Small intestine (tissue), 7 donors: Measurements from ENCODE around the gene ANKLE2. TPM values are rescaled to one million over a fixed set of nuclear protein-coding genes. Genes with fewer than 3 reads are reported as not detected.

Source experiments
- DNase-seq, 2 donors: peaks; one replicate each; pipeline versions ENCODE4 v3.0.0 to v3.0.0-alpha.2; 2013
- FAIRE-seq: peaks from 2 replicates; lab custom pipeline; 2012; peaks lifted over from hg19 to GRCh38; lab: Jason Lieb, UNC
- H3K27ac ChIP-seq, 3 donors: one replicate each; pipeline ENCODE4 v1.5.1; 2013; ENCODE audit warnings: low read length in 2 of 3, mild to moderate bottlenecking in 2 of 3, control low read depth in 1 of 3, inconsistent platforms in 1 of 3, low read depth in 1 of 3, moderate library complexity in 1 of 3
- H3K27me3 ChIP-seq, 3 donors: one replicate each; pipeline ENCODE4 v1.6.1; 2013; ENCODE audit warnings: low read length in 3 of 3, inconsistent platforms in 1 of 3; ENCODE audit not compliant: control insufficient read depth in 3 of 3, insufficient read depth in 3 of 3
- H3K36me3 ChIP-seq, 3 donors: one replicate each; pipeline ENCODE4 v1.6.1; 2013; ENCODE audit warnings: low read length in 3 of 3, inconsistent platforms in 1 of 3, low read depth in 1 of 3, mild to moderate bottlenecking in 1 of 3, moderate library complexity in 1 of 3; ENCODE audit not compliant: control insufficient read depth in 3 of 3, insufficient read depth in 2 of 3
- H3K4me1 ChIP-seq, 3 donors: one replicate each; pipeline ENCODE4 v1.6.1; 2013; ENCODE audit warnings: low read length in 2 of 3, inconsistent platforms in 1 of 3, low read depth in 1 of 3, mild to moderate bottlenecking in 1 of 3, moderate library complexity in 1 of 3; ENCODE audit not compliant: control insufficient read depth in 3 of 3, insufficient read depth in 2 of 3
- H3K4me3 ChIP-seq, 3 donors: one replicate each; pipeline ENCODE4 v1.5.1; 2013; ENCODE audit warnings: low read length in 3 of 3, control low read depth in 1 of 3, inconsistent platforms in 1 of 3, low read depth in 1 of 3, mild to moderate bottlenecking in 1 of 3, moderate library complexity in 1 of 3
- H3K9me3 ChIP-seq, 2 donors: one replicate each; pipeline ENCODE4 v1.6.1; 2013; ENCODE audit warnings: low read depth in 1 of 2, low read length in 1 of 2; ENCODE audit not compliant: control insufficient read depth in 2 of 2, insufficient read depth in 1 of 2
- WGBS, 3 donors: extraction: QIAGEN DNeasy Blood & Tissue Kit; methylation state at CpG; one replicate each; pipeline ENCODE4 v1.1.7; 2013; 5-methylcytosine and 5-hydroxymethylcytosine counted together
- polyA plus RNA-seq, 4 donors: library from polyadenylated mRNA; stranded (reverse) in 3 of 4; unstranded in 1 of 4; fragments of 200-250 nt in 3 of 4; fragments of 120-200 nt in 1 of 4; gene quantifications; one replicate each; pipeline versions ENCODE4 v1.2.1 to v1.2.3, GENCODE V29; 2013
- donor health status: healthy with polysubstance abuse.
- donor health status: control.
- donor health status: control.
- donor health status: Bipolar disorder and iron deficiency.
- donor health status: healthy.

The ANKLE2 gene
- polyA plus RNA-seq, 4 donors, result 22.2 to 49.9 (median 39.0) TPM

DNA sequence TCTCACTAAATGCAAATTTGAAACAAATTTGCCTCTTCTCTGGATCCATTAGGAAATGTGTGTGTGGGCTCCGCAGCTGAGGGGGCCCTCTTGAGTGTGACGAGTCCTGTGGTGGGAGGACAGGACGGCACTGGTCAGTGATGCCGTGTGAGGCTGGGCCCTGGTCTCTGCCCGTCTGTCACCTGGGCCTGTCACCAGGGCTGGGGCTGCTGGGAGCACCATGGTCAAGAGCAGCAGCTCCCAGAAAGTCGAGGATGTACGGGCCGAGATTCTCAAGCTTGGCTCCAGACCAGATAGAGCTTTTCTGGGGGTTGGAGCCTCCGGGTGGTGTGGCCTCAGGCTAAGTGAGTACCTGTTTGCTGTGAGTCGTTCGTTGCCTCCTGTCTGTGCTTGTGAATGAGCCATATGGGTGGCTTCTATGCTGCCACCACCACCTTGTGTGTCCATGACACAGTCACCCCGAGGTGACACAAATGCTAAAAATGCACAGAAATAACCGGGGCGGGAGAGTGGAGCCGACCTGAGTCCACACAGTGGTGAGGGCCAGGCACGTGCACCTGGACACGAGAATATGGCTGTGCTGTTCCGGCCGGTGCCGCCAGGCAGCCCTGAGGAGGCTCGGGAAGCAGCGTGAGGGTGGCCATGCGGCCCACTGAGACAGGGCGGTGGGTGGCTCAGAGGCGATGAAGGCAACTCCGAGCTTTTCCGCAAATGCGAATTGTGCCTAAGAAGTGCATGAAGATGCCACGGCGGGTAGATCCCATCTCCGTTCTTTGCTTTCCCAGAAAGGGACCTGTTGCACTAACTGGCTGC lies 42.3 kb downstream of the ANKLE2 start:
- peaks cover 10 to 81% (median 24%) of the 10 kb centered on the region in 3 donors for H3K36me3 ChIP-seq
- no peak for FAIRE-seq

DNA sequence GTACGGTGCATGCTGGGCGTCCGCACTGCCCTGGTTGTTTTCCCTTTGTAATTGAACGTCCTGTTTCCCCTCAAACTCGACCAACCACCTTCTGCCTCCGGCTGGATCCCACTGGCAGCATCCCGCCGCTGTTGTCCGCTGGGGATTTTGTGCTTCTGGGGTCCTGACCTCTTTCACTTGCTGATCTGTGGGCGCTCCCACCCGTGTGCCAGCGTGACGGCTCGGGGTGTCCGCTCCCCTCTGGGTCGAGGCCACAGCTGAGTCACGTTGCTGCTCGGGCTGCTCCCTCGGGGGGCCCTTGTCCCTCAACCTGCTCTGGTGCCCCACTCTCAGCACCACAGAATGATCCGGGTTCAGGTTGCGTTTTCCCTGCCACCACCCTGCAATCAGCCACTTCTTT lies 43.0 kb downstream of the ANKLE2 start:
- FAIRE-seq (no peak), DNase-seq (no peak)
- Histone ChIP-seq H3K27me3 (no peaks in the 10 kb centered on the region), H3K36me3 (peaks cover 10 to 82% (median 19%) of the 10 kb centered on the region in 3 donors), H3K4me1 (no peaks in the 10 kb centered on the region), H3K4me3 (no peak overlapping the region), H3K9me3 (no peaks in the 10 kb centered on the region), H3K27ac (no peak overlapping the region)
- 92 to 95% (median 95%) methylated on average over 13 to 21 of the region's 21 CpGs for WGBS, 3 donors

More for the DNA sequence above, 42.3 kb downstream of the ANKLE2 start:
- Histone ChIP-seq H3K27me3 (no peaks in the 10 kb centered on the region), H3K4me3 (no peak overlapping the region), H3K27ac (no peak overlapping the region), H3K4me1 (no peaks in the 10 kb centered on the region), H3K9me3 (no peaks in the 10 kb centered on the region)
- WGBS, 3 donors, result 94 to 97% (median 94%) methylated on average over 31 of the region's 31 CpGs
- DNase-seq, result no peak

DNA sequence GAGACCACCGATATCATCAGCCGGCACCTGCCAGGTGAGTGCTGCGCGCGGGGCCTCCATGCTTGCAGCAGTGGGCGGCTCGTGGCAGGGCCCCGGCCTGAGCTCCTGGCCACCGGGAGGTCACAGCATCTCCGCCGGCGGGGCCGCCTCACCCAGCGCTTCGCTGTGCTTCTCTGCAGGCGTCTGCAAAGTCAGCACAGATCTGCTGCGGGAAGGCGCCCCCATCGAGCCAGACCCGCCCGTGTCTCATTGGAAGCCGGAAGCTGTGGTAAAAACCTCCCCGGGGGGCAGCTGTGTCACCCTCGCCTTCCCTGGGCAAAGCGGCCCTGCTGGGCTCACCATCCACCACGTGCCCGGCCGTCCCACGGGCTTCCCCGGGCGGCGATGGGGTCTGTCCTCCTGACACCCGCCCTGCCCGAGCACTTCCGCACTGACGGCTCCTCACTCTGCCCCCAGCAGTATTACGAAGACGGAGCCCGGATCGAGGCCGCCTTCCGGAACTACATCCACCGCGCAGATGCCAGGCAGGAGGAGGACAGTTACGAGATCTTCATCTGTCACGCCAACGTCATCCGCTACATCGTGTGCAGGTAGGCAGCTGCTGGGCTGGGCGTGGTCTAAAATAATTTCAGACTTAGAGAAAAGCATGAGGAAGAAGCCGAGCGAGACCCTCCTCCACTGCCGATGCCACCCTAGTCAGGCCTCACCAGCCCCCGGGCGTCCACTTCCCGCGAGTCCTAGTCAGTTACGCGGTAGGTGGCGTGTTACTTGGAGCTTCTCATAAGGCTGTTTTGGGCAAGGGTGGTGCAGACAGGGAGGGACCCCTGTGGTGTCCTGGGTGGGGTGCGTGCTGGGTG lies 43.9 kb downstream of the ANKLE2 start:
- FAIRE-seq, result no peak

DNA sequence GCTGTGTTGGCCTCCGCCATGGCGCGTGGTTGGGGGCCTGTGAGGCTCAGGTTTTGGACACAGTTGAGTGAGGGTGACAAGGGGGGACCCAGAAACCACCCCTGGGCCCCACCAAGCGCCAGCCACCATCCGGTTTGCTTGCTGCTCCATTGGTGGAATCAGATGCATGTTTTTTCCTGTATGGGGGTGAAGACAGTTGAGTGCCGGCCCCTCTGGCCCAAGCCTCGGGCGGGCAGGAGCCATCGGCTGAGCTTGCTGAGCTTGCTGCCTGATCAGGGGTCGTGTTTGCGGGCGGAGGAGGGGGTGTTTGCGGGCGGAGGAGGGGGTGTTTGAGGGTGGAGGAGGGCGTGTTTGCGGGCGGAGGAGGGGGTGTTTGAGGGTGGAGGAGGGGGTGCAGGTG lies 44.6 kb downstream of the ANKLE2 start:
- Histone ChIP-seq H3K9me3 (no peaks in the 10 kb centered on the region), H3K4me3 (no peak overlapping the region), H3K4me1 (no peaks in the 10 kb centered on the region), H3K27me3 (no peaks in the 10 kb centered on the region), H3K27ac (no peak overlapping the region), H3K36me3 (peaks cover 10 to 73% (median 15%) of the 10 kb centered on the region in 3 donors)
- FAIRE-seq, result no peak
- DNase-seq, result no peak
- 86 to 91% (median 90%) methylated on average over 17 of the region's 17 CpGs for WGBS, 3 donors

More for the DNA sequence above, 43.9 kb downstream of the ANKLE2 start:
- Histone ChIP-seq H3K9me3 (no peaks in the 10 kb centered on the region), H3K4me1 (no peaks in the 10 kb centered on the region), H3K27ac (no peak overlapping the region), H3K36me3 (peaks cover 10 to 78% (median 15%) of the 10 kb centered on the region in 3 donors), H3K27me3 (no peaks in the 10 kb centered on the region), H3K4me3 (no peak overlapping the region)
- 96 to 97% (median 96%) methylated on average over 47 to 61 of the region's 61 CpGs for WGBS, 3 donors
- no peak for DNase-seq

DNA sequence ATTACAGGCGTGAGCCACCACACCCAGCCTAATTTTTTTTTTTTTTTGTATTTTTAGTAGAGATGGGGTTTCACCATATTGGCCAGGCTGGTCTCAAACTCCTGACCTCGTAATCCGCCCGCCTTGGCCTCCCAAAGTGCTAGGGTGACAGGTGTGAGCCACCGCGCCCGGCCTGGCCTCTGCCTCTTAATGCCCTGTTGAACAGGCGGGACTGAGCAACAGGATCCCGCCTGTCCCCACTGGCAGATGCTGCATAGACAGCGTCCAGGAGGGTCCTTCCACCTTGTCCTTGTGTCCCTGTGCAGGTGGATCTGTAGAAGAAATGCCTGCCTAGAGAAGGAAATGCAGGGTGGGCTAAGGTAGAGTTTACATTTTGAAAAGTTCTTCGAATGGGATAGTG lies 45.3 kb downstream of the ANKLE2 start:
- Histone ChIP-seq H3K27ac (no peak overlapping the region), H3K36me3 (peaks cover 10 to 67% (median 15%) of the 10 kb centered on the region in 3 donors), H3K4me1 (peaks cover 0 to 5% (median 0%) of the 10 kb centered on the region in 3 donors), H3K4me3 (no peak overlapping the region), H3K9me3 (no peaks in the 10 kb centered on the region), H3K27me3 (no peaks in the 10 kb centered on the region)
- WGBS, 3 donors, result 78 to 90% (median 83%) methylated on average over 11 of the region's 11 CpGs
- FAIRE-seq (no peak), DNase-seq (no peak)

DNA sequence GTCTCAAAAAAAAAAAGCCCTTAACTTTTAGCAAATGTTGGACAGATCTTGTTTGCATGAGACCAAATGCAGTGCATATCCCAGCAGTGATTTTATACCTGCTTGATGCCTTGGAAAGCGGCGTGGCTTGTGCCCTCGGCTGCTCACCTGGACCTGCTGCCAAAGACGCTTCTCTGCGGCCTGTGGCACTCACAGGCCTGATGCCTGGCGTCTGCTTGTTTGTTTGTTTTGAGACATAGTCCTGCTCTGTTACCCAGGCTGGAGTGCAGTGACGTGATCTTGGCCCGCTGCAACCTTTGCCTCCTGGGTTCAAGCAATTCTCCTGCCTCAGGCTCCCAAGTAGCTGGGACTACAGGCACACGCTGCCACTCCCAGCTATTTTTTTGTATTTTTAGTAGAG lies 45.8 kb downstream of the ANKLE2 start:
- H3K27me3 ChIP-seq, result no peaks in the 10 kb centered on the region
- H3K36me3 ChIP-seq, result peaks cover 6 to 63% (median 15%) of the 10 kb centered on the region in 3 donors
- WGBS, 3 donors, result 79 to 87% (median 86%) methylated on average over 9 of the region's 9 CpGs
- H3K4me1 ChIP-seq, result peaks cover 0 to 6% (median 0%) of the 10 kb centered on the region in 3 donors
- DNase-seq (no peak), FAIRE-seq (no peak)
- no peak overlapping the region for H3K27ac ChIP-seq
- H3K4me3 ChIP-seq, result no peak overlapping the region
- H3K9me3 ChIP-seq, result no peaks in the 10 kb centered on the region

DNA sequence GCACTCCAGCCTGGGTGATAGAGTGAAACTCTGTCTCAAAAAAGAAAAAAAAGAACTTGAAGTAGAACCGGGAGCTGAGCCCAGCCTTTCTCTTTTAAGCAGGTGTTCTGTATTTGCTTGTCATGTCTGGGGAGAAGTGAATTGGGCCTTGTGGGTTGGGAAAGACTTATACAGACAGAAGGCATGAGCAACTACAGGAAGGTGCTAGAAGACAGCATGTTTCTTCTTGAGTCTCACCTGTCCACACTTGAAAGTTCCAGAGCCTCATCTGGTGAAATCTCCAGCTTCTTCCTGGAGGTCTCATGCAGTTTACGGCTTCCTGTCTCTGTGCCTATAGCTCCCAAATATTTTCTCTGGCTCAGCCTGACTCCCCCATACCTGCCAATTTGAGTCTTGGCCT lies 48.5 kb downstream of the ANKLE2 start:
- H3K27ac ChIP-seq, result no peak overlapping the region
- no peak overlapping the region for H3K4me3 ChIP-seq
- peaks cover 0 to 6% (median 3%) of the 10 kb centered on the region in 3 donors for H3K4me1 ChIP-seq
- peaks cover 2 to 40% (median 4%) of the 10 kb centered on the region in 3 donors for H3K36me3 ChIP-seq
- H3K9me3 ChIP-seq, result no peaks in the 10 kb centered on the region
- 65 to 72% (median 67%) methylated on average over 2 of the region's 2 CpGs for WGBS, 3 donors
- DNase-seq (no peak), FAIRE-seq (no peak)
- H3K27me3 ChIP-seq, result no peaks in the 10 kb centered on the region
